ENCODE data around the gene NDST3. TPM values are rescaled to one million over a fixed set of nuclear protein-coding genes. Genes with fewer than 3 reads are reported as not detected.
A peak's percentile ranks its signal among the peaks of the same experiment; 100 is the strongest.

NDST3 gene
- total RNA-seq, 1 donor from 2014 or later = 0.49 TPM

DNA sequence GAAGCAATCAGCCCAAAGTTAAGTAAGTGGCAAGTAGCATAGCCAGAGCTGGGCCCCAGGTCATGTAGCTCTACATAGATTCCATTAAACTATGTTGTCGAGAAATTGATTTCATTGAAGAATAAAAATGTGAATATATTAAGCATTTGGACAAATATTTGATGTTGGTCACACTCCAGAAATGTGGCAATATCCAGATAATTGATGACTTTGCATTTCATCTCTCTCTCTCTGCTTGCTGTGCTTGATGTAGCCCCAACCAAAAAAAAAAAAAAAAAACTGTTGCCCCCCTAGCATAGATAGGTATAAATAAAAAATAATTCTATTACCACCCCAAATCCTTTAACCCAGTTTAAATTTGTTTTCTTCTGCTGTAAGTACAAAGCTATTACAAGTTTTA lies 7.5 kb upstream of the NDST3 start:
- Mint-ChIP-seq H3K4me3 (no peak overlapping the region), H3K27ac (no peak overlapping the region), H3K4me1 (no peaks in the 10 kb centered on the region), H3K36me3 (no peaks in the 10 kb centered on the region), H3K9me3 (no peaks in the 10 kb centered on the region), H3K27me3 (ENCODE audit: insufficient read depth, low read depth) (no peaks in the 10 kb centered on the region)
- TF ChIP-seq EZH2phosphoT487 (IDR thresholded peaks at IDR 0.05) (no peak), EZH2 (IDR thresholded peaks at IDR 0.05) (no peak)
- TF ChIP-seq, protein P1, sequence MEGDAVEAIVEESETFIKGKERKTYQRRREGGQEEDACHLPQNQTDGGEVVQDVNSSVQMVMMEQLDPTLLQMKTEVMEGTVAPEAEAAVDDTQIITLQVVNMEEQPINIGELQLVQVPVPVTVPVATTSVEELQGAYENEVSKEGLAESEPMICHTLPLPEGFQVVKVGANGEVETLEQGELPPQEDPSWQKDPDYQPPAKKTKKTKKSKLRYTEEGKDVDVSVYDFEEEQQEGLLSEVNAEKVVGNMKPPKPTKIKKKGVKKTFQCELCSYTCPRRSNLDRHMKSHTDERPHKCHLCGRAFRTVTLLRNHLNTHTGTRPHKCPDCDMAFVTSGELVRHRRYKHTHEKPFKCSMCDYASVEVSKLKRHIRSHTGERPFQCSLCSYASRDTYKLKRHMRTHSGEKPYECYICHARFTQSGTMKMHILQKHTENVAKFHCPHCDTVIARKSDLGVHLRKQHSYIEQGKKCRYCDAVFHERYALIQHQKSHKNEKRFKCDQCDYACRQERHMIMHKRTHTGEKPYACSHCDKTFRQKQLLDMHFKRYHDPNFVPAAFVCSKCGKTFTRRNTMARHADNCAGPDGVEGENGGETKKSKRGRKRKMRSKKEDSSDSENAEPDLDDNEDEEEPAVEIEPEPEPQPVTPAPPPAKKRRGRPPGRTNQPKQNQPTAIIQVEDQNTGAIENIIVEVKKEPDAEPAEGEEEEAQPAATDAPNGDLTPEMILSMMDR (IDR thresholded peaks at IDR 0.05) = no peak
- Histone ChIP-seq H3K4me2 (no peak overlapping the region), H3K4me3 (no peak overlapping the region), H3K9ac (no peak overlapping the region), H3K4me1 (no peaks in the 10 kb centered on the region), H2AFZ (replicated peaks) (no peak overlapping the region), H3F3A (ENCODE audit: low read depth) (no peaks in the 10 kb centered on the region), H3K27me3 (no peaks in the 10 kb centered on the region), H3K79me2 (ENCODE audit: low read depth) (no peaks in the 10 kb centered on the region), H4K20me1 (ENCODE audit: low read depth) (no peaks in the 10 kb centered on the region), H3K27ac (no peak overlapping the region), H3K36me3 (no peaks in the 10 kb centered on the region), H3K9me3 (ENCODE audit: low read depth) (no peaks in the 10 kb centered on the region)
- DNase-seq (ENCODE audit: low spot score) = no peak

GRCh38 chr4:118029224-118029623 lies 5.1 kb upstream of the NDST3 start:
- Mint-ChIP-seq H3K9me3 (no peaks in the 10 kb centered on the region), H3K4me3 (no peak overlapping the region), H3K27me3 (ENCODE audit: insufficient read depth, low read depth) (no peaks in the 10 kb centered on the region), H3K27ac (no peak overlapping the region), H3K36me3 (no peaks in the 10 kb centered on the region), H3K4me1 (peaks cover 3% of the 10 kb centered on the region)
- Histone ChIP-seq H3K9me3 (ENCODE audit: low read depth) (no peaks in the 10 kb centered on the region), H4K20me1 (ENCODE audit: low read depth) (no peaks in the 10 kb centered on the region), H3F3A (ENCODE audit: low read depth) (no peaks in the 10 kb centered on the region), H3K4me3 (no peak overlapping the region), H3K9ac (no peak overlapping the region), H3K36me3 (no peaks in the 10 kb centered on the region), H3K4me2 (no peak overlapping the region), H2AFZ (replicated peaks) (no peak overlapping the region), H3K27ac (no peak overlapping the region), H3K79me2 (ENCODE audit: low read depth) (no peaks in the 10 kb centered on the region), H3K27me3 (peaks cover 12% of the 10 kb centered on the region), H3K4me1 (no peaks in the 10 kb centered on the region)
- no peak for TF ChIP-seq EZH2phosphoT487 (IDR thresholded peaks at IDR 0.05)
- no peak for TF ChIP-seq EZH2 (IDR thresholded peaks at IDR 0.05)
- TF ChIP-seq, protein P1 (IDR thresholded peaks at IDR 0.05) = no peak
- DNase-seq (ENCODE audit: low spot score) = no peak

DNA sequence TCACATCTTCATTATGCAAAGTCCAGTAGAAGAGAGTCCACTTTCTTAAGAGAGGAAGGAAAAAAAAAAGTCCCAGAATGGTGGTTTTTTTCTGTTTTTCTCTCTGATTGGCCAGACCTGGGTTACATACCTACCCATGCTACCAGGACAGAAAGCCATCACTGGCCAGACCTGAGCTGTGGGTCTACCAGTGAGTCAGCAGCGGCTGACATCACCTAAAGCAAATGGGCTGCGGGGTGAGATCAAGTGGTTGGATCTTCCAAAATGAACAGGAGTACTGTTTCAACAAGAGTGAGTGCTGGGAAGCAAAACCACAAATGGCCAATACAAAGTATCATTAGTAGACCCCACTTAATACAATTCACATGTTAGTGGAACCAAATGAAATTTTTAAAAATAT lies 1.6 kb upstream of the NDST3 start:
- Histone ChIP-seq H3K9ac (no peak overlapping the region), H3K27me3 (peaks cover 12% of the 10 kb centered on the region), H4K20me1 (ENCODE audit: low read depth) (no peaks in the 10 kb centered on the region), H3K4me2 (peak overlapping the region; percentile 62), H3K27ac (no peak overlapping the region), H3K79me2 (ENCODE audit: low read depth) (no peaks in the 10 kb centered on the region), H3K4me1 (no peaks in the 10 kb centered on the region), H3K4me3 (peak overlapping the region; percentile 93), H3K36me3 (no peaks in the 10 kb centered on the region), H2AFZ (replicated peaks) (peak overlapping the region; percentile 96), H3K9me3 (ENCODE audit: low read depth) (no peaks in the 10 kb centered on the region), H3F3A (ENCODE audit: low read depth) (no peaks in the 10 kb centered on the region)
- H3K9me3 Mint-ChIP-seq = no peaks in the 10 kb centered on the region
- TF ChIP-seq, protein P1 (IDR thresholded peaks at IDR 0.05) = no peak
- TF ChIP-seq EZH2 (IDR thresholded peaks at IDR 0.05) = no peak
- no peak for TF ChIP-seq EZH2phosphoT487 (IDR thresholded peaks at IDR 0.05)
- DNase-seq (ENCODE audit: low spot score) = no peak
- H3K4me3 Mint-ChIP-seq = peak overlapping the region; percentile 89
- no peaks in the 10 kb centered on the region for H3K36me3 Mint-ChIP-seq
- no peaks in the 10 kb centered on the region for H3K27me3 Mint-ChIP-seq (ENCODE audit: insufficient read depth, low read depth)
- peaks cover 4% of the 10 kb centered on the region for H3K4me1 Mint-ChIP-seq
- H3K27ac Mint-ChIP-seq = no peak overlapping the region

All from neural progenitor cell (in vitro differentiated cells).